HEK293 (cell line): ENCODE results near the gene WAS.

Experiments used
- CTCF ChIA-PET: fragments of 350-600 bp; formaldehyde crosslinking; extraction: SDS; loops from one replicate; lab custom pipeline; 2021; ENCODE audit warnings: antibody characterized with exemption; lab: Yijun Ruan, JAX
- POLR2A ChIA-PET: fragments of 300-600 bp; formaldehyde crosslinking; extraction: SDS; loops from one replicate; lab custom pipeline; 2020; ENCODE audit warnings: antibody characterized with exemption, inconsistent platforms; lab: Yijun Ruan, JAX
- H3K27ac ChIP-seq: fragments of 200-500 bp; sonication (Bioruptor generic); 2 replicates; pipeline ENCODE4 v1.5.1; 2014; ENCODE audit warnings: low read depth, low read length, control low read depth, inconsistent platforms; ENCODE audit errors: extremely low read depth
- H3K36me3 ChIP-seq, 2 experiments: fragments of 200-500 bp in 1 of 2; sonication (Bioruptor generic) in 1 of 2; 1 replicate in 1 of 2; 2 replicates in 1 of 2; pipeline ENCODE4 v1.5.1; 2014 to 2017; ENCODE audit warnings: inconsistent platforms in 2 of 2, low read length in 2 of 2; ENCODE audit not compliant: control insufficient read depth in 2 of 2, insufficient read depth in 1 of 2
- H3K4me1 ChIP-seq: fragments of 200-500 bp; sonication (Bioruptor generic); 2 replicates; pipeline ENCODE4 v1.5.1; 2014; ENCODE audit warnings: mild to moderate bottlenecking, low read length, inconsistent platforms; ENCODE audit not compliant: control insufficient read depth, insufficient read depth
- H3K4me3 ChIP-seq: 2 replicates; pipeline ENCODE4 v1.5.1; 2011; ENCODE audit warnings: low read depth, mild to moderate bottlenecking, control low read depth, low read length, moderate library complexity
- H3K9me3 ChIP-seq: fragments of 200-500 bp; sonication (Bioruptor generic); 2 replicates; pipeline ENCODE4 v1.5.1; 2014; ENCODE audit warnings: low read depth, low read length, inconsistent platforms; ENCODE audit not compliant: control insufficient read depth, insufficient read depth
- EGR2 ChIP-seq: fragments of 450-650 bp; formaldehyde crosslinking; IDR thresholded peaks from 2 replicates; pipeline ENCODE4 v1.5.1; 2016; ENCODE audit warnings: low read depth, missing biosample characterization, missing genetic modification characterization
- KLF7 ChIP-seq: fragments of 450-650 bp; formaldehyde crosslinking; IDR thresholded peaks from 2 replicates; pipeline ENCODE4 v1.5.1; 2016; ENCODE audit warnings: missing biosample characterization, missing genetic modification characterization, borderline replicate concordance
- KLF8 ChIP-seq: fragments of 450-650 bp; formaldehyde crosslinking; IDR thresholded peaks from 2 replicates; pipeline ENCODE4 v1.5.1; 2016; ENCODE audit warnings: missing biosample characterization, missing genetic modification characterization
- MZF1 ChIP-seq: fragments of 450-650 bp; formaldehyde crosslinking; IDR thresholded peaks from 2 replicates; pipeline ENCODE4 v1.5.1; 2017; ENCODE audit warnings: missing biosample characterization, missing genetic modification characterization, borderline replicate concordance
- RBAK ChIP-seq: fragments of 450-650 bp; formaldehyde crosslinking; IDR thresholded peaks from 2 replicates; pipeline ENCODE4 v1.5.1; 2016; ENCODE audit warnings: missing biosample characterization, missing genetic modification characterization
- SCRT1 ChIP-seq: fragments of 450-650 bp; formaldehyde crosslinking; IDR thresholded peaks from 2 replicates; pipeline ENCODE4 v1.5.1; 2016; ENCODE audit warnings: missing biosample characterization, missing genetic modification characterization, borderline replicate concordance
- SP2 ChIP-seq: fragments of 450-650 bp; formaldehyde crosslinking; IDR thresholded peaks from 2 replicates; pipeline ENCODE4 v1.5.1; 2016; ENCODE audit warnings: missing biosample characterization, missing genetic modification characterization
- SP7 ChIP-seq: fragments of 450-650 bp; formaldehyde crosslinking; IDR thresholded peaks from 2 replicates; pipeline ENCODE4 v1.5.1; 2016; ENCODE audit warnings: missing biosample characterization, missing genetic modification characterization
- WT1 ChIP-seq: fragments of 450-650 bp; formaldehyde crosslinking; IDR thresholded peaks from 2 replicates; pipeline ENCODE4 v1.5.1; 2016; ENCODE audit warnings: missing biosample characterization, missing genetic modification characterization
- YY1 ChIP-seq: fragments of 450-650 bp; formaldehyde crosslinking; IDR thresholded peaks from 2 replicates; pipeline ENCODE4 v1.5.1; 2018; ENCODE audit warnings: missing biosample characterization, missing genetic modification characterization
- ZBTB20 ChIP-seq: fragments of 450-650 bp; formaldehyde crosslinking; IDR thresholded peaks from 2 replicates; pipeline ENCODE4 v1.5.1; 2016; ENCODE audit warnings: missing biosample characterization, missing genetic modification characterization
- ZBTB7A ChIP-seq: fragments of 450-650 bp; formaldehyde crosslinking; IDR thresholded peaks from 2 replicates; pipeline ENCODE4 v1.5.1; 2016; ENCODE audit warnings: low read depth, missing biosample characterization, missing genetic modification characterization
- ZFP69B ChIP-seq: fragments of 450-650 bp; formaldehyde crosslinking; IDR thresholded peaks from 2 replicates; pipeline ENCODE4 v1.5.1; 2016; ENCODE audit warnings: missing biosample characterization, missing genetic modification characterization
- ZNF248 ChIP-seq: fragments of 450-650 bp; formaldehyde crosslinking; IDR thresholded peaks from 2 replicates; pipeline ENCODE4 v1.5.1; 2017; ENCODE audit warnings: missing biosample characterization, missing genetic modification characterization
- ZNF280C ChIP-seq: fragments of 450-650 bp; formaldehyde crosslinking; IDR thresholded peaks from 2 replicates; pipeline ENCODE4 v1.5.1; 2016; ENCODE audit warnings: missing biosample characterization, missing genetic modification characterization
- ZNF324 ChIP-seq: fragments of 450-650 bp; formaldehyde crosslinking; IDR thresholded peaks from 2 replicates; pipeline ENCODE4 v1.5.1; 2016; ENCODE audit warnings: missing biosample characterization, missing genetic modification characterization
- ZNF341 ChIP-seq: fragments of 450-650 bp; formaldehyde crosslinking; IDR thresholded peaks from 2 replicates; pipeline ENCODE4; 2016; ENCODE audit warnings: low read depth, missing biosample characterization, missing genetic modification characterization
- ZNF473 ChIP-seq: fragments of 450-650 bp; formaldehyde crosslinking; IDR thresholded peaks from 2 replicates; pipeline ENCODE4 v1.5.1; 2017; ENCODE audit warnings: missing biosample characterization, missing genetic modification characterization
- ZNF501 ChIP-seq: fragments of 450-650 bp; formaldehyde crosslinking; IDR thresholded peaks from 2 replicates; pipeline ENCODE4 v1.5.1; 2016; ENCODE audit warnings: missing biosample characterization, missing genetic modification characterization
- ZNF558 ChIP-seq: fragments of 450-650 bp; formaldehyde crosslinking; IDR thresholded peaks from 2 replicates; pipeline ENCODE4 v1.5.1; 2016; ENCODE audit warnings: missing biosample characterization, missing genetic modification characterization
- ZNF639 ChIP-seq: fragments of 450-650 bp; formaldehyde crosslinking; IDR thresholded peaks from 2 replicates; pipeline ENCODE4 v1.5.1; 2016; ENCODE audit warnings: missing biosample characterization, missing genetic modification characterization
- ZNF654 ChIP-seq: fragments of 450-650 bp; formaldehyde crosslinking; IDR thresholded peaks from 2 replicates; pipeline ENCODE4 v1.5.1; 2016; ENCODE audit warnings: low read depth, missing biosample characterization, missing genetic modification characterization
- ZNF76 ChIP-seq: fragments of 450-650 bp; formaldehyde crosslinking; IDR thresholded peaks from 2 replicates; pipeline ENCODE4; 2016; ENCODE audit warnings: low read depth, missing biosample characterization, missing genetic modification characterization, borderline replicate concordance
- ZNF843 ChIP-seq: fragments of 450-650 bp; formaldehyde crosslinking; IDR thresholded peaks from 2 replicates; pipeline ENCODE4 v1.5.1; 2016; ENCODE audit warnings: missing biosample characterization, missing genetic modification characterization
- ZXDB ChIP-seq: fragments of 450-650 bp; formaldehyde crosslinking; IDR thresholded peaks from 2 replicates; pipeline ENCODE4 v1.5.1; 2016; ENCODE audit warnings: missing biosample characterization, missing genetic modification characterization
- TF ChIP-seq, protein P1 (sequence below): fragments of 450-650 bp; formaldehyde crosslinking; IDR thresholded peaks from 2 replicates; pipeline ENCODE4 v1.5.1; 2017; ENCODE audit warnings: missing biosample characterization, missing genetic modification characterization
- TF ChIP-seq, protein P2 (sequence below): fragments of 450-650 bp; formaldehyde crosslinking; IDR thresholded peaks from 2 replicates; pipeline ENCODE4 v1.5.1; 2017; ENCODE audit warnings: missing biosample characterization, missing genetic modification characterization
- TF ChIP-seq, protein P3 (sequence below): fragments of 450-650 bp; formaldehyde crosslinking; IDR thresholded peaks from 2 replicates; pipeline ENCODE4 v1.5.1; 2017; ENCODE audit warnings: missing biosample characterization, missing genetic modification characterization

Gene WAS

DNA sequence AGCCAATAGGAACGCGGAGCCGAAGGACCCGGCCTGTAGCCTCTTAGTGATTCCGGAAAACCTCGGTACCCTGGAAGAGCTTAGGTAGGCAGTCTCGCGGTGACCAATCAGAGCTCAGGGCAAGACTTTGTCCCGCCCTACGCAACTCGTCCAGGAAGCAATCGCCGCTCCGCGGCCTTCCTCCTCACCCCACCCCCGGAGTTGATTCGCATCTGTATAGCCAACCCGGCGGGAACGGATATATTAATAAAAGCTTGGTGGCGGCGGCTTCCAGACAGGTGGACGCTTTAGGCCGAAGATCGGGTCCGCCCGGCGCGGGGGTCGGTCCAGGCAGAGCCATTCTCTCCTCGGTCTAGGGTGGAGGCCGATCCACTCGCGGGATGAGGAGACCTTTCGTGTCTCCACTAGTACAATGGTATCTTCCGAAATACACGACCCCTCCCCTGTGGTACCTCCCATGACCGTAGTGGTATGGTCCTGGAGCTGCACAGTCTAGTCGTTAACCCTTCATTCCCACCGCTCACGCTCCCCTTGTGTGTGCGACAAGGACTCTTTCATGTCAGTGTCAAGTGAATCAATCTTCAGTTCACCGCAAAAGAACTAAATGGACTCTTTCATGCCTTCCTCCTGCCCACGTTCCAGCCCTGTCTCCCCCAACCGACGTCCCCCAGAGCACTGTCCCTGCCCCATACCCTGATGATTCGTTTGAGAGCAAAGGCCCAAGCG lies 53.8 kb downstream of the WAS start:
- Histone ChIP-seq H3K27ac (peak overlapping the region; percentile 86), H3K4me3 (peak overlapping the region; percentile 76), H3K36me3 (peaks cover 0 to 4% of the 10 kb centered on the region in 2 experiments; a peak in 2 of 3 replicates), H3K9me3 (no peaks in the 10 kb centered on the region), H3K4me1 (no peaks in the 10 kb centered on the region)
- ChIA-PET POLR2A (interaction anchor here (0.5 to 2.0 kb wide), 22 partner anchors 9 to 532 kb away, joined by 3 to 16 read pairs (median 4); partner anchors contain the start of genes HDAC6, OTUD5, PCSK1N and PQBP1), CTCF (interaction anchor here (0.6 to 1.1 kb wide), 2 partner anchors 140 to 179 kb away, joined by 3 read pairs; no protein-coding TSS in a partner anchor)
- TF ChIP-seq ZXDB (peak; percentile 73), ZNF280C (tag by site-specific recombination) (no peak), KLF7 (peak; percentile 66; the same call in 1 of the 2 replicates), ZNF558 (tag by site-specific recombination) (no peak), ZBTB7A (0 out of 2 replicates have a peak, but pooled peaks have one; percentile 11), WT1 (tag by site-specific recombination) (peak; percentile 41; the same call in 1 of the 2 replicates), KLF8 (peak; percentile 84; the same call in 1 of the 2 replicates), ZNF248 (no peak), SCRT1 (0 out of 2 replicates have a peak, but pooled peaks have one; percentile 16), SP7 (peak; percentile 76), YY1 (tag by site-specific recombination) (0 out of 2 replicates have a peak, but pooled peaks have one; percentile 25), ZNF341 (tag by site-specific recombination) (peak; percentile 75), ZNF473 (tag by site-specific recombination) (no peak), MZF1 (peak; percentile 39; the same call in 1 of the 2 replicates), ZNF324 (tag by site-specific recombination) (no peak; the same call in 1 of the 2 replicates), SP2 (tag by site-specific recombination) (peak; percentile 93), RBAK (tag by site-specific recombination) (no peak), ZFP69B (tag by site-specific recombination) (peak; percentile 59; the same call in 1 of the 2 replicates), ZNF639 (tag by site-specific recombination) (peak; percentile 75), ZNF654 (tag by site-specific recombination) (no peak), EGR2 (tag by site-specific recombination) (0 out of 2 replicates have a peak, but pooled peaks have one; percentile 11), ZNF76 (peak; percentile 61; the same call in 1 of the 2 replicates), ZNF501 (tag by site-specific recombination) (peak; percentile 83), ZBTB20 (tag by site-specific recombination) (peak; percentile 20; the same call in 1 of the 2 replicates), ZNF843 (tag by site-specific recombination) (0 out of 2 replicates have a peak, but pooled peaks have one; percentile 10)
- TF ChIP-seq, protein P1, sequence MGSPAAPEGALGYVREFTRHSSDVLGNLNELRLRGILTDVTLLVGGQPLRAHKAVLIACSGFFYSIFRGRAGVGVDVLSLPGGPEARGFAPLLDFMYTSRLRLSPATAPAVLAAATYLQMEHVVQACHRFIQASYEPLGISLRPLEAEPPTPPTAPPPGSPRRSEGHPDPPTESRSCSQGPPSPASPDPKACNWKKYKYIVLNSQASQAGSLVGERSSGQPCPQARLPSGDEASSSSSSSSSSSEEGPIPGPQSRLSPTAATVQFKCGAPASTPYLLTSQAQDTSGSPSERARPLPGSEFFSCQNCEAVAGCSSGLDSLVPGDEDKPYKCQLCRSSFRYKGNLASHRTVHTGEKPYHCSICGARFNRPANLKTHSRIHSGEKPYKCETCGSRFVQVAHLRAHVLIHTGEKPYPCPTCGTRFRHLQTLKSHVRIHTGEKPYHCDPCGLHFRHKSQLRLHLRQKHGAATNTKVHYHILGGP, result no peak
- TF ChIP-seq, protein P2, sequence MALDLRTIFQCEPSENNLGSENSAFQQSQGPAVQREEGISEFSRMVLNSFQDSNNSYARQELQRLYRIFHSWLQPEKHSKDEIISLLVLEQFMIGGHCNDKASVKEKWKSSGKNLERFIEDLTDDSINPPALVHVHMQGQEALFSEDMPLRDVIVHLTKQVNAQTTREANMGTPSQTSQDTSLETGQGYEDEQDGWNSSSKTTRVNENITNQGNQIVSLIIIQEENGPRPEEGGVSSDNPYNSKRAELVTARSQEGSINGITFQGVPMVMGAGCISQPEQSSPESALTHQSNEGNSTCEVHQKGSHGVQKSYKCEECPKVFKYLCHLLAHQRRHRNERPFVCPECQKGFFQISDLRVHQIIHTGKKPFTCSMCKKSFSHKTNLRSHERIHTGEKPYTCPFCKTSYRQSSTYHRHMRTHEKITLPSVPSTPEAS (tag by site-specific recombination), result 0 out of 2 replicates have a peak, but pooled peaks have one; percentile 10
- TF ChIP-seq, protein P3, sequence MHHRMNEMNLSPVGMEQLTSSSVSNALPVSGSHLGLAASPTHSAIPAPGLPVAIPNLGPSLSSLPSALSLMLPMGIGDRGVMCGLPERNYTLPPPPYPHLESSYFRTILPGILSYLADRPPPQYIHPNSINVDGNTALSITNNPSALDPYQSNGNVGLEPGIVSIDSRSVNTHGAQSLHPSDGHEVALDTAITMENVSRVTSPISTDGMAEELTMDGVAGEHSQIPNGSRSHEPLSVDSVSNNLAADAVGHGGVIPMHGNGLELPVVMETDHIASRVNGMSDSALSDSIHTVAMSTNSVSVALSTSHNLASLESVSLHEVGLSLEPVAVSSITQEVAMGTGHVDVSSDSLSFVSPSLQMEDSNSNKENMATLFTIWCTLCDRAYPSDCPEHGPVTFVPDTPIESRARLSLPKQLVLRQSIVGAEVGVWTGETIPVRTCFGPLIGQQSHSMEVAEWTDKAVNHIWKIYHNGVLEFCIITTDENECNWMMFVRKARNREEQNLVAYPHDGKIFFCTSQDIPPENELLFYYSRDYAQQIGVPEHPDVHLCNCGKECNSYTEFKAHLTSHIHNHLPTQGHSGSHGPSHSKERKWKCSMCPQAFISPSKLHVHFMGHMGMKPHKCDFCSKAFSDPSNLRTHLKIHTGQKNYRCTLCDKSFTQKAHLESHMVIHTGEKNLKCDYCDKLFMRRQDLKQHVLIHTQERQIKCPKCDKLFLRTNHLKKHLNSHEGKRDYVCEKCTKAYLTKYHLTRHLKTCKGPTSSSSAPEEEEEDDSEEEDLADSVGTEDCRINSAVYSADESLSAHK (tag by site-specific recombination), result peak; percentile 40; the same call in 1 of the 2 replicates
